OCI-LY1 (cell line): Measurements from ENCODE around the gene RPSA.

Experiments
- H2AFZ ChIP-seq: fragments of 200-600 bp; sonication (generic), shearing (Covaris generic); 2 replicates; pipeline ENCODE4 v1.6.0; 2014; ENCODE audit warnings: antibody characterized with exemption, mild to moderate bottlenecking, low read length
- H3F3A ChIP-seq: fragments of 200-600 bp; sonication (generic), shearing (Covaris generic); 2 replicates; pipeline ENCODE4 v1.6.0; 2014; ENCODE audit warnings: mild to moderate bottlenecking, antibody characterized with exemption, low read length, moderate library complexity; ENCODE audit not compliant: insufficient read depth
- H3K27ac ChIP-seq: fragments of 200-600 bp; sonication (generic); 2 replicates; pipeline ENCODE4 v1.5.1; 2014; ENCODE audit warnings: low read length, mixed run types, mild to moderate bottlenecking, low read depth; ENCODE audit not compliant: poor library complexity, severe bottlenecking
- H3K27me3 ChIP-seq: fragments of 200-600 bp; sonication (generic); 2 replicates; pipeline ENCODE4 v1.6.0; 2014; ENCODE audit warnings: antibody characterized with exemption, mild to moderate bottlenecking, low read length, moderate library complexity; ENCODE audit not compliant: insufficient read depth
- H3K36me3 ChIP-seq: fragments of 200-600 bp; sonication (generic); 2 replicates; pipeline ENCODE4 v1.6.1; 2014; ENCODE audit warnings: mild to moderate bottlenecking, antibody characterized with exemption, low read length, moderate library complexity, mixed read lengths; ENCODE audit not compliant: insufficient read depth
- H3K4me1 ChIP-seq: fragments of 200-600 bp; sonication (generic); 2 replicates; pipeline ENCODE4 v1.5.1; 2014; ENCODE audit warnings: mild to moderate bottlenecking, low read length, moderate library complexity; ENCODE audit not compliant: insufficient read depth, severe bottlenecking
- H3K4me2 ChIP-seq: fragments of 200-600 bp; sonication (generic), shearing (Covaris generic); 2 replicates; pipeline ENCODE4 v1.6.1; 2014; ENCODE audit warnings: low read length
- H3K4me3 ChIP-seq: fragments of 200-600 bp; sonication (generic); 2 replicates; pipeline ENCODE4 v1.5.1; 2014; ENCODE audit warnings: low read length, low read depth, mild to moderate bottlenecking, mixed read lengths; ENCODE audit not compliant: poor library complexity, severe bottlenecking
- H3K79me2 ChIP-seq: fragments of 200-600 bp; shearing (Covaris generic); 2 replicates; pipeline ENCODE4 v1.6.1; 2016; ENCODE audit warnings: mixed run types, low read length, mixed read lengths; ENCODE audit not compliant: insufficient read depth
- H3K9ac ChIP-seq: fragments of 200-600 bp; sonication (generic), shearing (Covaris generic); 2 replicates; pipeline ENCODE4 v1.6.1; 2014; ENCODE audit warnings: mild to moderate bottlenecking, low read length, mixed read lengths
- H3K9me2 ChIP-seq: fragments of 200-600 bp; sonication (generic), shearing (Covaris generic); 2 replicates; pipeline ENCODE4 v1.6.1; 2014; ENCODE audit warnings: low read depth, mild to moderate bottlenecking, low read length, mixed read lengths
- H3K9me3 ChIP-seq: fragments of 200-600 bp; shearing (Covaris generic); 2 replicates; pipeline ENCODE4 v1.6.1; 2014; ENCODE audit warnings: low read length, mixed read lengths
- H4K20me1 ChIP-seq: fragments of 200-600 bp; sonication (generic), shearing (Covaris generic); 2 replicates; pipeline ENCODE4 v1.6.0; 2016; ENCODE audit warnings: mild to moderate bottlenecking, low read length; ENCODE audit not compliant: insufficient read depth
- EZH2 ChIP-seq: fragments of 200-600 bp; sonication (generic), shearing (Covaris generic); IDR thresholded peaks from 2 replicates; pipeline ENCODE4 v1.8.0; 2017; ENCODE audit warnings: borderline replicate concordance, mixed run types, mild to moderate bottlenecking, antibody characterized with exemption, low read length, moderate library complexity, mixed read lengths
- TF ChIP-seq, protein P1 (sequence below): fragments of 200-600 bp; sonication (generic), shearing (Covaris generic); IDR thresholded peaks from 2 replicates; pipeline ENCODE4 v1.5.1; 2017; ENCODE audit warnings: mild to moderate bottlenecking, antibody characterized with exemption, low read length, moderate library complexity, mixed read lengths

RPSA gene

GRCh38 chr3:39460677-39461076 lies 54.2 kb downstream of the RPSA start:
- H3K79me2 ChIP-seq, result no peaks in the 10 kb centered on the region
- no peaks in the 10 kb centered on the region for H3K27me3 ChIP-seq
- H3K9me2 ChIP-seq, result no peaks in the 10 kb centered on the region
- no peaks in the 10 kb centered on the region for H4K20me1 ChIP-seq
- H3K4me1 ChIP-seq, result no peaks in the 10 kb centered on the region
- H3F3A ChIP-seq, result no peaks in the 10 kb centered on the region
- no peaks in the 10 kb centered on the region for H3K9me3 ChIP-seq
- no peak overlapping the region for H3K27ac ChIP-seq
- no peaks in the 10 kb centered on the region for H3K36me3 ChIP-seq
- TF ChIP-seq, protein P1, sequence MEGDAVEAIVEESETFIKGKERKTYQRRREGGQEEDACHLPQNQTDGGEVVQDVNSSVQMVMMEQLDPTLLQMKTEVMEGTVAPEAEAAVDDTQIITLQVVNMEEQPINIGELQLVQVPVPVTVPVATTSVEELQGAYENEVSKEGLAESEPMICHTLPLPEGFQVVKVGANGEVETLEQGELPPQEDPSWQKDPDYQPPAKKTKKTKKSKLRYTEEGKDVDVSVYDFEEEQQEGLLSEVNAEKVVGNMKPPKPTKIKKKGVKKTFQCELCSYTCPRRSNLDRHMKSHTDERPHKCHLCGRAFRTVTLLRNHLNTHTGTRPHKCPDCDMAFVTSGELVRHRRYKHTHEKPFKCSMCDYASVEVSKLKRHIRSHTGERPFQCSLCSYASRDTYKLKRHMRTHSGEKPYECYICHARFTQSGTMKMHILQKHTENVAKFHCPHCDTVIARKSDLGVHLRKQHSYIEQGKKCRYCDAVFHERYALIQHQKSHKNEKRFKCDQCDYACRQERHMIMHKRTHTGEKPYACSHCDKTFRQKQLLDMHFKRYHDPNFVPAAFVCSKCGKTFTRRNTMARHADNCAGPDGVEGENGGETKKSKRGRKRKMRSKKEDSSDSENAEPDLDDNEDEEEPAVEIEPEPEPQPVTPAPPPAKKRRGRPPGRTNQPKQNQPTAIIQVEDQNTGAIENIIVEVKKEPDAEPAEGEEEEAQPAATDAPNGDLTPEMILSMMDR, result no peak
- TF ChIP-seq EZH2, result no peak
- no peak overlapping the region for H3K9ac ChIP-seq
- H3K4me3 ChIP-seq, result no peak overlapping the region
- no peak overlapping the region for H3K4me2 ChIP-seq
- no peak overlapping the region for H2AFZ ChIP-seq
